ENCODE data around the gene MARCHF10. TPM values are rescaled to one million over a fixed set of nuclear protein-coding genes. Genes with fewer than 3 reads are reported as not detected.

Gene MARCHF10
- total and polyA plus RNA-seq, 9 donors: 0.06 to 6.5 (median 0.46) TPM; not detected in 3

GRCh38 chr17:62679866-62680377 is 128.2 kb downstream of the MARCHF10 start:
- Histone ChIP-seq H3K27me3 (no peaks in the 10 kb centered on the region), H3K4me3 (no peak overlapping the region), H3K4me1 (ENCODE audit: insufficient read depth) (peaks cover 3% of the 10 kb centered on the region), H3K9me3 (no peaks in the 10 kb centered on the region), H3K36me3 (no peaks in the 10 kb centered on the region), H3K27ac (no peak overlapping the region)
- TF ChIP-seq POLR2A (IDR thresholded peaks at IDR 0.05): no peak
- no peak for TF ChIP-seq CTCF (IDR thresholded peaks at IDR 0.05)
- no peak for TF ChIP-seq EP300 (IDR thresholded peaks at IDR 0.05)
- DNase-seq: peak in 1 of 5 donors; percentile 38
- 85 to 87% (median 86%) methylated on average over 37 of the region's 37 CpGs for WGBS, 3 donors
- intact Hi-C loops (cut with DNase I): no loop called here

GRCh38 chr17:62678214-62678919 is 129.7 kb downstream of the MARCHF10 start:
- H3K36me3 ChIP-seq: no peaks in the 10 kb centered on the region
- H3K4me1 ChIP-seq (ENCODE audit: insufficient read depth): peaks cover 3% of the 10 kb centered on the region
- H3K9me3 ChIP-seq: no peaks in the 10 kb centered on the region
- H3K27me3 ChIP-seq: no peaks in the 10 kb centered on the region
- intact Hi-C loops (cut with DNase I): no loop called here
- WGBS, 3 donors: 90 to 93% (median 92%) methylated on average over 10 of the region's 10 CpGs
- H3K27ac ChIP-seq: no peak overlapping the region
- H3K4me3 ChIP-seq: no peak overlapping the region
- TF ChIP-seq POLR2A (IDR thresholded peaks at IDR 0.05): no peak
- no peak for TF ChIP-seq EP300 (IDR thresholded peaks at IDR 0.05)
- TF ChIP-seq CTCF (IDR thresholded peaks at IDR 0.05): no peak
- DNase-seq: no peak

GRCh38 chr17:62676952-62677596 is 131.0 kb downstream of the MARCHF10 start:
- Histone ChIP-seq H3K4me3 (no peak overlapping the region), H3K27ac (no peak overlapping the region), H3K4me1 (ENCODE audit: insufficient read depth) (peaks cover 3% of the 10 kb centered on the region), H3K9me3 (no peaks in the 10 kb centered on the region), H3K36me3 (no peaks in the 10 kb centered on the region), H3K27me3 (no peaks in the 10 kb centered on the region)
- no peak for TF ChIP-seq POLR2A (IDR thresholded peaks at IDR 0.05)
- no peak for TF ChIP-seq EP300 (IDR thresholded peaks at IDR 0.05)
- TF ChIP-seq CTCF (IDR thresholded peaks at IDR 0.05): no peak
- no peak for DNase-seq
- intact Hi-C loops (cut with DNase I): no loop called here
- WGBS, 3 donors: 88 to 93% (median 90%) methylated on average over 18 of the region's 18 CpGs

GRCh38 chr17:62676231-62676943 is 131.7 kb downstream of the MARCHF10 start:
- H3K27me3 ChIP-seq: no peaks in the 10 kb centered on the region
- no peak overlapping the region for H3K27ac ChIP-seq
- intact Hi-C loops (cut with DNase I): no loop called here
- TF ChIP-seq CTCF (IDR thresholded peaks at IDR 0.05) (no peak), EP300 (IDR thresholded peaks at IDR 0.05) (no peak), POLR2A (IDR thresholded peaks at IDR 0.05) (no peak)
- DNase-seq: no peak
- H3K4me3 ChIP-seq: no peak overlapping the region
- peaks cover 3% of the 10 kb centered on the region for H3K4me1 ChIP-seq (ENCODE audit: insufficient read depth)
- WGBS, 3 donors: 88 to 89% (median 89%) methylated on average over 14 to 16 of the region's 16 CpGs
- no peaks in the 10 kb centered on the region for H3K36me3 ChIP-seq
- no peaks in the 10 kb centered on the region for H3K9me3 ChIP-seq

All from ovary (tissue), 9 donors.